Hippocampal formation (tissue), 2 donors: ENCODE data around the gene FADS6.

Experiments
- DNase-seq, 2 donors: peaks; one replicate each; lab custom pipeline; 2025; lab: John Stamatoyannopoulos, UW

The FADS6 gene

GRCh38 chr17:74868908-74869255 is 24.6 kb downstream of the FADS6 start:
- no peak for DNase-seq

GRCh38 chr17:74868251-74868907 is 25.1 kb downstream of the FADS6 start:
- no peak for DNase-seq

DNA sequence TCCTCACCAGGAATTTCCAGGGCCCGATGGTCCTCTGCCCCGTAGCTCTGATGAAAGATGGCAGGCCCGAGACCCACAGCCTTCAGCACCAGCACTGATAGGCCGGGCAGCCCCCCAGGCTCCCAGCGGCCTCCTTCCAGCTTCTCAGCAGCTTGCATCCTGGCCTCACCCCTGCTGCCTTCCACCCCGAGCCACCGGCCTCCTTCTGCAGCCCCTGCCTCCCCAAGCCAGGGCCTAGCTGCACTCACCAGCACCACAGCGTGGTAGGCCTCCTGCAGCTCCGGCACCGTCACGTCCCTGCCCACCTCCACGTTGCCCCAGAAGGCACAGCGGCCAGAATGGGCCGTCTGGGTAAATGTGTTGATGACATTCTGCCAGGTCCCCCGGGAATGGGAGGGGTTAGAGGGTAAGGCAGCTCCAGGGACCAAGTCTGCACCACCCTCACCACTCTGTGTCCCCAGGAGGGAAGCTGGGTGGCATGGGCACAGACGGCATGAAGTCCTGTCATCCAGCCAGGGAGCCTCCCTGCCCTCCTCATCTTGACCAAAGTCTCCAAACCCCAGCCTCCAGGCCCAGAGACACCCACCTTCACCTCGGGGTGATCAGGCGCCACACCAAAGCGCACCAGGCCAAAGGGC is 27.1 kb downstream of the FADS6 start:
- DNase-seq, result no peak

- DNase-seq, result no peak
Measured at GRCh38 chr17:74865504-74866197, 27.8 kb downstream of the FADS6 start.

DNA sequence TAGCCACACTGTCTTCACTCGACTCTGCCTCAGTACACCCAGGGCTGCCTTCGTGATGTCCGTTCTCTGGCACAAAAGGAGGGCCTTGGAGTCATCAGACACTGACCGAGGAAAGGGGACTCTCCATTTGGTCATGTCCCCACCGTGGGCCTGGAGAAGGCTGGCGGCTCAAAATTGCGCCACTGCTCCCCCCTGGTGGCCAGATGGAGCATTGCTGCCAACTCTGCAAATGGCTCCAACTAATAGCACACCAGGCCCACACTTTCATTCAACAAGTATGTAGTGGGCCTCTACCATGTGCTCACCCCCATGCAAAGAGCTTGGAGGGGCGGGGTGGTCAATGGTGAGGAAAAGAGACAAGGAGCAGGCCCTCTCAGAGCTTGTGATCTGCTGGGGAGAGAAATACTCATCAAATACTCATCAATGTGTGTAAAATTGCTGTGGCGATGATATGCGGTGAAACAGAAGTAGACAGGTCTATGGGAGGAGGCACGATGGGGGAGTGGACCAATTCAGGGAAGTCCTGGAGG is 28.5 kb downstream of the FADS6 start:
- DNase-seq, result peak; percentile 50 to 76

GRCh38 chr17:74864297-74864865 is 29.1 kb downstream of the FADS6 start:
- no peak for DNase-seq

GRCh38 chr17:74863420-74864296 is 29.8 kb downstream of the FADS6 start:
- no peak for DNase-seq

DNA sequence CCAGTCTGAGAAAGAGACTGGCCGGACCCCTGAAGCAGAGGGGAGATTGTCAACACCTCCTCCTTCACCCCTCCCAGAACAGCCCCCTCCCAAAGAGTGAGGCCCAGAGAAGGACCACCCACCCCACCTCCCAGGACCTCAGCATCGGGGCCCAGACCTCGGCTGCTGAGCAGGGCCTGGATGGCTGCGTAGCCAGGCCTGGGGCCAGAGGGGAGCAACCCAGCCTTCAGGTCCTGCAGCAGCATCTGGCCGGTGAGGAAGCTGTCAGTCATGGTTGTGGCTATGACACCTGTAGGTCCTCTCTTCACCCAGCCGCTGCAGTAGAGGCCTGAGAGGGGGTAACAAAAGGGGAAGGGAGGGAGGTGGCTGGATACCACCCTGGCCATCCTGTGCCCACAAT is 30.5 kb downstream of the FADS6 start:
- no peak for DNase-seq

GRCh38 chr17:74862108-74862901 is 31.1 kb downstream of the FADS6 start:
- peak; percentile 36 to 58 for DNase-seq

GRCh38 chr17:74861662-74862107 is 31.7 kb downstream of the FADS6 start:
- DNase-seq, result no peak

DNA sequence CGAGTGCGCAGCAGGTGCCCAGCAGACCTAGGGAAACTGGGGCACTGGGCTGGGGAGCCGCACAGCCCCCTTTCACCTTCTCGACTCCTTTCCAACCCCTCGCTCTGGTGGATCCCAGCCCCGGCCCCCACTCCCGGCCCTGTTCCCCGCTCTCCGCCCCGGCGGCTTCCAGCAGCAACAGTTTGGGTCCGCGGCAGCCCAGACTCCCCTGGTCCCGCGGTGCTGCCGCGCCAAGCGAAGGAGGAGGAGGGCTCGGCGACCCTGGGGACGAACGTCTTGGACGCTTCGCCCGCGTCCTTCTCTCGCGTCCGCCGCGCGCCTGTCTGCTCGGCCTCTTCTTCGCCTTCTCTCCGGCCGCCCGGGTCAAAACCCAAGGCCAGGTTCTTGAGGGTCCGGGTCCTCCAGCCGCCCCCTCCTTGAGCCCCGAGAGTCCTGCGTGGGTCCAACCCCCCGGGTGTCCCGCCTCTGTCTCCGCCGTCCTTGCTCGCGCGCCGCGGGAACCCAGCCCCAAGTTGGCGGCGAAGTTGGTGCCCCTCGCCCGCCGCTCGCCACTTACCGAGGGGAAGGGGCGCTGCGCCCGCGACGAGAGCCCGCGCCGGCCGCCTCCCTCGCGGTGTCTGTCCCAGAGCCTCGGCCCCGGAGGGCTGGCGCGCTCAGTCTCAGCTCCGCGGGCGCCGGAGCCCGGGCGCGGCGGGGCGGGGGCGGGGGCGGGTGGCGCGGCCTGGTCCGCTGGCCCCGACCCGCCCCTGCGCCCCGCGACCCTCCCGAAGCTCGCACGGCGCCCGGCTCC is 32.4 kb downstream of the FADS6 start:
- DNase-seq, result no peak

GRCh38 chr17:74860229-74860871 is 33.1 kb downstream of the FADS6 start:
- DNase-seq, result no peak

GRCh38 chr17:74859459-74860228 is 33.8 kb downstream of the FADS6 start, which contains the start of gene GRIN2C:
TSS of gene GRIN2C (minus strand) at chr17:74859885. CDS start at chr17:74855092, 4,793 bp downstream.
- DNase-seq, result no peak

GRCh38 chr17:74858672-74859458 is 34.6 kb downstream of the FADS6 start:
- DNase-seq, result no peak

DNA sequence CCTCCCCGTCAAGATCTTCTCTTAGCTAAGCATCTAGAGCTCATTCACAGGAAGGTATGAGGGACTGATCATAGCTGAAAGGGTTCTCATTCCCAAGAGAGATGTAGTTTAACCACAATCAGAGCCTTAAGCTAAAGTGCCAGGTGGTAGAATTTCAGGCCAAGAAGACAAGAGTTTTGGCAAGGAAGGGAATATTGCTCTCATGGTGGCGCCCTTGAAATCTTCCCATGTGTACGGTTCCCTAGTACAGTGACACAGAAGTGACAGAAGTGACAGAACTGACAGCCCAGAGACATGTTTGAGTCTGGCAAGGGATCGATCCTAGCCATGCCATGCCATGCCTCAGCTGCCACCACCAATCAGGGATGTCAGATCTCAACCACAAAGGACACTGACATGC is 36.2 kb downstream of the FADS6 start:
- DNase-seq, result no peak

DNA sequence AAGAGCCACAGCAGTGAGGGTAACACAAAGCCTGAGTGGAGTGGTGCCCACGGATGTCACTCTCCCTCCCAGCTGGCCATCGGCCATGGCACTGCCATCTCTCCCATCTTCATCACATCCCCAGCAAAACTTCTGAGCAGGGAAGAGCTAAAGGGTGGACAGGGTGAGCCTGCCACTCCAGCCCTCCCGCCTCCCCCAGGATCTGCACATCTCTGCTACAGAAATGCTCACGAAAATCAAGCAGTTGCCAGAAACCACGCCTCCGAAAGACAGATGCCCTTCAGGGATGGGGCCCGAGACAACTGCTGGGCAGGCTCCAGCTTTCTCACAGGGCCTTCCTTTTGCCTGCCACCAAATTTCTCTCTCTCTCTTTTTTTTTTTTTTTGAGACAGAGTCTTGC is 37.3 kb downstream of the FADS6 start:
- no peak for DNase-seq

DNA sequence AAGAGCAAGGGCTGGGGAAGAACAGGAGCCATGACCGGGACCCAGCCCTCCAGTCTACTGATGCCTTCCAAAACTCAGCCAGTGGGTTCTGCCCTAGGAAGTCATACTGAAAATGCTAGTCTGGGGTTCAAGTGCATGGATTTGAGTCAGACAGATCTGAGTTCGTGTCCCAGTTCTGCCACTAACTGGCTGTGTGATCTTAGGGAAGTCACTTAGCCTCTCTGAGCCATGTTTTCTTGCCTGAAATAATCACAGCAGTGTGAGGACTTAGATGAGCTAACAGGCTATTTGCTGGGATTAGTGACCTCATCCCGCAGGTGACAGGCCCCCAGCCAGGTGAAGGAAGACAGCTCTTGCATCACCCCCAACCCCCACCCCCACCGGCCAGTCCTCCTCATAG is 38.1 kb downstream of the FADS6 start:
- DNase-seq, result no peak

DNA sequence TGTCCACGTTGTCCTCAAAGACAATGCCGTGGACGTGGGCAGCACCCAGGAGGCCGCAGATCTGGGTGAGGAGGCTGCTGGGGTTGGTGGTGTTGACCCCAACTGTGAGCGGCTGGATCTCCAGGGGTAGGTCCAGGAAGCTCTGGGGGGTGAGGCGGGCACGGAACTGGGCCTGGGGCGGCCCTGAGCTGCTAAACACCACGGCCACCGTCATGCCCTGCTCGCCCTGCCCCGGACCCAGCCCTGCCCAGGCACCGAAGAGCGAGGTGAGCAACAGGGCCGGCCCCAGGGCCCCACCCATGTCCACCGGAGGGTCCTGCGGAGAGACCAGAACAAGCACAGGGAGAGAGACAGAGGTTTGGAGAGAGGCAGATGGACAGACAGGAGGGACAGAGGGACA is 38.6 kb downstream of the FADS6 start:
- DNase-seq, result no peak
